Muscle layer of duodenum (tissue), 2 donors: ENCODE measurements around the gene ARHGAP9.
"Not testable (repeated sequence)": the region's sequence is repeated elsewhere in the genome, so short reads cannot be mapped to it uniquely, and the experiment has no call there.

Experiments used
- H3K27ac ChIP-seq: one replicate; pipeline ENCODE4 v1.7.0; 2013; ENCODE audit warnings: mild to moderate bottlenecking, low read length
- H3K27me3 ChIP-seq: one replicate; pipeline ENCODE4 v1.7.0; 2013; ENCODE audit warnings: low read depth, mild to moderate bottlenecking, control low read depth, low read length
- H3K36me3 ChIP-seq, 2 donors: one replicate each; pipeline ENCODE4 v1.7.0; 2013; ENCODE audit warnings: low read length in 2 of 2, control low read depth in 1 of 2, mild to moderate bottlenecking in 1 of 2; ENCODE audit not compliant: insufficient read depth in 2 of 2, control insufficient read depth in 1 of 2
- H3K4me1 ChIP-seq, 2 donors: one replicate each; pipeline ENCODE4 v1.7.0; 2013; ENCODE audit warnings: low read length in 2 of 2, mild to moderate bottlenecking in 2 of 2, control low read depth in 1 of 2, moderate library complexity in 1 of 2; ENCODE audit not compliant: insufficient read depth in 2 of 2, control insufficient read depth in 1 of 2
- H3K4me3 ChIP-seq, 2 donors: one replicate each; pipeline ENCODE4 v1.7.0; 2013; ENCODE audit warnings: low read length in 2 of 2, low read depth in 1 of 2, mild to moderate bottlenecking in 1 of 2
- H3K9me3 ChIP-seq, 2 donors: one replicate each; pipeline ENCODE4 v1.7.0; 2013; ENCODE audit warnings: low read length in 2 of 2, control low read depth in 1 of 2, mild to moderate bottlenecking in 1 of 2; ENCODE audit not compliant: control insufficient read depth in 1 of 2
- donor health status: healthy.

Gene ARHGAP9

DNA sequence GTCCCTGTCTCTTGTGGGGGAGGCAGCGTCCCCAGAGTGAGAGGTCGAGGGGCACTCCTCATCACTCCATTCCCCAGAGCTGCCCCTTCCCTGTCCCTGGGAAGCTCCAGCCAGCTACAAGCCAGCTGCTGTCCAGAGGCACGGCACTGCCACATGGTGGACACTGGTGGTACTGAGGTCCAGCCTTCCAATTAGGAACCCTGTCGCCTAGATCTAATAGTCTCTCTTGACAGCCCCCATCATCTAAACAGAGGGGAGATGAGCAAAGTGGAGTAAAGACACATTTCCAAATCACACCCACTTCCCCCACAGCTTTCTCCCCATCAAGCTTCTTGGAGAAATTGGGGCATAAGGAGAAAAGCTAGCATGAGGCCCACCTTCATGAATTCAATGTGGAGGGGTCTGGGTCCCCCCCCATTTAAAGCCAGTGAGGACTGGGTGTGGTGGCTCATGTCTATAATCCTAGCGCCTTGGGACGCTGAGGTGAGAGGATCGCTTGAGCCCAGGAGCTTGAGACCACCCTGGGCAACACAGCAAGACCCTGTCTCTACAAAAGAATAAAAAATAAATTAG, 26.6 kb downstream of the ARHGAP9 start:
- Histone ChIP-seq H3K27ac (no peak overlapping the region), H3K9me3 (no peaks in the 10 kb centered on the region), H3K27me3 (no peaks in the 10 kb centered on the region), H3K36me3 (no peaks in the 10 kb centered on the region), H3K4me3 (no peak overlapping the region), H3K4me1 (peaks cover 0 to 4% of the 10 kb centered on the region in 2 donors)

DNA sequence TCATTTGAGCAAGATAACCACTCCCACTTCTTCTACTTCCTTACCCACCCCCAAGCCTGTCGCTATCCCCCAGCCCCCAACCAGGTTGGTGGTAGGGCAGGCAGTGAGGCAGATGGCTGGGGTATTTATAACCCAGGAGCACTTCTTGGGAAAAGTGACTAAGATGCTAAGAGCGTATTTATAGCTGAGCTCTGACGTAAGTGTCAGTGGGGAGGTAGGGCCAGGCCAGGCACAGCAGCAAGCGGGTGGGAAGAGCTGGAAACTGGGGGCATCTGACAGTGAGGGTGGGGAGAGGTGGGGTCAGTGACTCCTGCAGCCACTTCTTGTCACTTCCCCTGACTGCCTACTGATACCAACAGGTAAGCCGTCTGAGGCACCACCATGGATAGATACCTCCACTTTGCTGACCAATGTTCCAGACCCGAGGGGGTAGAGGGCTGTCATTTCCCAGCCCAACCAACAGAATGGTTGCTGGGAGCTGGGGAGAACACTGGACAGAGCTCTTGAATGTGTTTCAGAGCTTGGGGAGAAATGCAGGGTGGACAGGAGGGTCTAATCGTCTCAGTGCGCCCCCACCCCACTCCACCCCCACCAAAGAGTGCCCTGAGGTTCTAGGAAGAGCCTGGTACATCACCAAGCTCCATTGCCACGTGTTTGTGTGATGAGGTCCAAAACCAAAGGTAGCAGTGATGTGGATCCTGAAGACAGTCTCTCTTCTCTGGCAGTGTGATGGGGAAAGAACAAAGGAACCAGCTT, 27.3 kb downstream of the ARHGAP9 start:
- H3K27ac ChIP-seq, result no peak overlapping the region
- H3K36me3 ChIP-seq, result no peaks in the 10 kb centered on the region
- H3K27me3 ChIP-seq, result no peaks in the 10 kb centered on the region
- no peak overlapping the region for H3K4me3 ChIP-seq
- peaks cover 0 to 4% of the 10 kb centered on the region in 2 donors for H3K4me1 ChIP-seq
- H3K9me3 ChIP-seq, result no peaks in the 10 kb centered on the region

DNA sequence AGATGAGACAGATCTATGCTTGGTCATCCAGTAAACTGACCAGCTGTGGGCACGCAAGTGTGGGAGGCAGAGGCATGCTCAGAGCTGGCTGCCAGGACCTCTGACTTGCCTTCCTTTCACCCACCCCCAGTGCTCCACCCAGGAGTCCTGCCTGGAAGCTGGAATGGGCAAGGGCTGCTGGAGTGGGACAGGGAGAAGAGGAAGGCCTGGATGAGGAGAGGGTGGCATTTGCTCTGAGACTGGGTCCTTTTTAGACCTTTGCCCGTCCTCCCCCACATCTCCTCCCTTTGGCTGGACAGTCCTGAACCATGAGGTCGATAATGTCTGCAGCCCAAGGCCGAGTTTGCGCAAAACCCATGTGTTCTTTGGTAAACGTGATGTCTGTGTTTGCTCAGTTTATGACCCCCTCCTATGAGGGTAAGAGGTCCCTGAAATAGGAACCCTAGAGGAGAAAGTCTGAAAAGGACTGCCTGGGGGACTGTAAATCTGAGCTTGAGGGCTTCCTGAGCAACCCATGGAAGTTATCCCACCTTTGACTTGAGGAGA, 28.4 kb downstream of the ARHGAP9 start:
- no peak overlapping the region for H3K4me3 ChIP-seq
- peaks cover 0 to 4% of the 10 kb centered on the region in 2 donors for H3K4me1 ChIP-seq
- no peak overlapping the region for H3K27ac ChIP-seq

DNA sequence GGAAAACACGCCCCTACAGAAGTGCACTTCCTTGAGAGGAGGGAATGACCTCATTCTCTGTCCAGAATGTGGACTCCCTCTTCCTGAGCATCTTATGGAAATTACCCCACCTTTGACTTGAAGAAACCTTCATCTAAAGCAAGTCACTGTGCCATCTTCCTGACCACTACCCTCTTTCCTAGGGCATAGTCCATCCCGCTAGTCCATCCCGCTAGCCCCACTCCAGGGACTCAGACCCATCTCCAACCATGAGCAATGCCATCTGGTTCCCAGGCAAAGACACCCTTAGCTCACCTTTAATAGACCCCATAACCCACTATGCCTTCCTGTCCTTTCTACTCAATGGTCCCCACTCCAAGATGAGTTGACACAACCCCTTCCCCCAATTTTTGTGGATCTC, 29.6 kb downstream of the ARHGAP9 start:
- Histone ChIP-seq H3K27ac (no peak overlapping the region), H3K4me3 (no peak overlapping the region), H3K9me3 (no peaks in the 10 kb centered on the region), H3K27me3 (no peaks in the 10 kb centered on the region), H3K4me1 (peaks cover 0 to 4% of the 10 kb centered on the region in 2 donors), H3K36me3 (no peaks in the 10 kb centered on the region)

More for the DNA sequence above, 28.4 kb downstream of the ARHGAP9 start:
- no peaks in the 10 kb centered on the region for H3K36me3 ChIP-seq
- H3K27me3 ChIP-seq, result no peaks in the 10 kb centered on the region
- H3K9me3 ChIP-seq, result no peaks in the 10 kb centered on the region

DNA sequence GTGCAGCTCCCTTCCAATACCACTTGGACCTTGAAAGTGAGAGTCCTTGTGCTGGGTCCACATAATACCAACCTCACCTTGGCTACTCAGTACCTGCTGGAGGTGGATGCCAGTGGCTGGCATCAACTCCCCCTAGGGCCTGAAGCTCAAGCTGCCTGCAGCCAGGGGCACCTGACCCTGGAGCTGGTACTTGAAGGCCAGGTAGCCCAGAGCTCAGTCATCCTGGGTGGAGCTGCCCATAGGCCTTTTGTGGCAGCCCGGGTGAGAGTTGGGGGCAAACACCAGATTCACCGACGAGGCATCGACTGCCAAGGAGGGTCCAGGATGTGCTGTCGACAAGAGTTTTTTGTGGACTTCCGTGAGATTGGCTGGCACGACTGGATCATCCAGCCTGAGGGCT, 30.3 kb downstream of the ARHGAP9 start:
- peaks cover 0 to 4% of the 10 kb centered on the region in 2 donors for H3K4me1 ChIP-seq
- H3K36me3 ChIP-seq, result no peaks in the 10 kb centered on the region
- no peaks in the 10 kb centered on the region for H3K27me3 ChIP-seq
- H3K27ac ChIP-seq, result no peak overlapping the region
- H3K4me3 ChIP-seq, result no peak overlapping the region
- H3K9me3 ChIP-seq, result no peaks in the 10 kb centered on the region

DNA sequence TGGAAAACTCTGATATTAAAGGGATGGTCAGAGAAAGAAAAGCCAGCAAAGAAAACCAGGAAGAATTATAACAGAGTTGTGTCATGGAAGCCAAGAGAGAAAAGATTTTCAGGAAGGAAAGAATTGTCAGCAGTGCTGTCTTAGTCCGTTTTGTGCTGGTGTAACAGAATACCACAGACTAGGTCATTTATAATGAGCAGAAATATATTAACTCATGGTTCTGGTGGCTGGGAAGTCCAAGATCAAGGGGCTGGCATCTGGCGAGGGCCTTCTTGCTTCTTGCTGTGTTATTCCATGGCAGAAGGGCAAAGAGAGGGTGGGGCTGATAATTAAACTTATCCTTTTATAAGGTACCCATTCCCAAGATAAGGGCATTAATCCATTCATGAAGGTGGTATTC, 31.0 kb downstream of the ARHGAP9 start:
- no peak overlapping the region for H3K27ac ChIP-seq
- H3K4me3 ChIP-seq, result no peak overlapping the region
- H3K27me3 ChIP-seq, result no peaks in the 10 kb centered on the region
- peaks cover 0 to 4% of the 10 kb centered on the region in 2 donors for H3K4me1 ChIP-seq
- H3K36me3 ChIP-seq, result no peaks in the 10 kb centered on the region
- H3K9me3 ChIP-seq, result no peaks in the 10 kb centered on the region

DNA sequence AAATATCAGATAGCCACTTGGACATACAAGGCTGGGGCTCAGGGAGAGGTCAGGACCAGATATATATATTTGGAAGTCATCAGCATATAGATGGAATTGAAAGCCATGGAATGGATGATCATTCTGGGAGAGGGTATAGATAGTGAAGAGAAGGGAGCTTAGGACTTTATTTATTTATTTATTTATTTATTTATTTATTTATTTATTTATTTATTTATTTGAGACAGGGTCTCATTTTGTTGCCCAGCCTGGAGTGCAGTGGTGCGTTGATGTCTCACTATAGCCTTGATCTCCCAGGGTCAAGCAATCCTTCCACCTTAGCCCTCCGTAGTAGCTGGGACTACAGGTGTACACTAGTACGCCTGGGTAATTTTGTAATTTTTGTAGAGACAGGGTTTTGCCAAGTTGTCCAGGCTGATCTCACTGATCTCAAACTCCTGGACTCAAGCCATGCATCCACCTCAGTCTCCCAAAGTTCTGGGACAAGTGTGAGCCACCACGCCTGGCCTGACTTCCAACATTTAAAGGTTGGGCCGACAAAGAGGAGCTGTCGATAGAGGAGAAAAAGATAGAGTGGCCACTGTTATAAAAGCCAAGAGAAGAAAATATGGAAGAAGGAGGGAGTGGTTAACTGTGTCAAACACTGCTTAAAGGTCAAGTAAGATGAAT, 33.2 kb downstream of the ARHGAP9 start:
- no peak overlapping the region for H3K27ac ChIP-seq
- H3K27me3 ChIP-seq, result no peaks in the 10 kb centered on the region
- no peak overlapping the region for H3K4me3 ChIP-seq

DNA sequence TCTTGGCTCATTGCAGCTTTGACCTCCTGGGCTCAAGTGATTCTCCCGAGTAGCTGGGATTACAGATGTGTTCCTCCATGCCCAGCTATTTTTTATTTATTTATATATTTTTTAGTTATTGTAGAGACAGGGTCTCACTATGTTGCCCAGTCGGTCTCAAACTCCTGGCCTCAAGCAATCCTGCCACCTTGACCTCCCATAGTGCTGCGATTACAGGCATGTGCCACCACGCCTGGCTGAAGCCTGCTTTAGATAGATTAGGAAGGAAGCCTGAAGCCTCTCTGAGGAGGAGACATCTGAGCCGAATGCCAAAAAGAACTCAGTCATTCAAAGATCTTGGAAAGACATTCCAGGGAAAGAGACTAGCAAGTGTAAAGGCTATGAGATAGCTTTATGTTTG, 34.9 kb downstream of the ARHGAP9 start:
- no peak overlapping the region for H3K4me3 ChIP-seq
- no peaks in the 10 kb centered on the region for H3K4me1 ChIP-seq
- no peak overlapping the region for H3K27ac ChIP-seq
- no peaks in the 10 kb centered on the region for H3K36me3 ChIP-seq
- no peaks in the 10 kb centered on the region for H3K9me3 ChIP-seq
- no peaks in the 10 kb centered on the region for H3K27me3 ChIP-seq

More for the DNA sequence above, 33.2 kb downstream of the ARHGAP9 start:
- H3K9me3 ChIP-seq, result no peaks in the 10 kb centered on the region
- no peaks in the 10 kb centered on the region for H3K36me3 ChIP-seq
- H3K4me1 ChIP-seq, result no peaks in the 10 kb centered on the region

DNA sequence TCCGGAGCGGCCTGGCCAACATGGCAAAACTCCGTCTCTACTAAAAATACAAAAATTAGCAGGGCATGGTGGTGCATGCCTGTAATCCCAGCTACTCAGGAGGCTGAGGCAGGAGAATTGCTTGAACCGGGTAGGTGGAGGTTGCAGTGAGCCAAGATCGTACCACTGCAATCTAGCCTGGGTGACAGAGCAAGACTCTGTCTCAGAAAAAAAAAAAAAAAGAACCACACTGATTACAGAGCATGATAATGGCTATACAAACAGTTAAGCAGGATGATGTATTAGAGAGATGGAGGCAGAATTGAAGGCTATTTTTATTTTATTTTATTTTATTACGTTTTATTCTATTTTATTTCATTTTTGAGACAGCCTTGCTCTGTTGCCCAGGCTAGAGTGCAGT, 35.3 kb downstream of the ARHGAP9 start:
- not testable (repeated sequence) for H3K27ac ChIP-seq, H3K27me3 ChIP-seq, H3K36me3 ChIP-seq, H3K4me1 ChIP-seq, H3K4me3 ChIP-seq, H3K9me3 ChIP-seq

DNA sequence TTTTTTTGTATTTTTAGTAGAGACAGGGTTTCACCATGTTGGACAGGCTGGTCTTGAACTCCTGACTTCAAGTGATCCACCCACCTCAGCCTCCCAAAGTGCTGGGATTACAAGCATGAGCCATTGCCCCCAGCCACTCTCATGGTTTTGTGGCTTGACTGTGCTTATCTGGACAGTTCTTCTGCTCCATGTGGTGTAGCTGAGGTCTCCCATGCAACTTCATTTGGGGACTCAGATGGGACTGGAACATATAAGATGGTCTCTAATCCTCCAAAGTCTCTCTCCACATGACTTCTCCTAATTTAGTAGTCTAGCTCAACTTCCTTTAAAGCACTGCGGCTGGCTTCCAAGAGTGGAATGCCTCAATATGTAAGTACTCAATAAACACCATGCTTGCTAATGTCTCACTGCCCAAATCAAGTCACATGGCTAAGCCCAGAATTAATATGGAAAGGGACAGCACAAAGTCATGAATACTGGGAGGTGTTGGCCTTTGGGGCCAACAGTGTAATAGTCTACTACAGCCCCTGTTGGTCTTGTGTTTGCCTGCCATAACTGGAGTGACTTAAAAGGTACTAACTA, 37.7 kb downstream of the ARHGAP9 start:
- H3K9me3 ChIP-seq, result no peaks in the 10 kb centered on the region
- H3K4me3 ChIP-seq, result no peak overlapping the region
- H3K4me1 ChIP-seq, result no peaks in the 10 kb centered on the region
- H3K27me3 ChIP-seq, result no peaks in the 10 kb centered on the region
- H3K27ac ChIP-seq, result no peak overlapping the region
- H3K36me3 ChIP-seq, result no peaks in the 10 kb centered on the region

DNA sequence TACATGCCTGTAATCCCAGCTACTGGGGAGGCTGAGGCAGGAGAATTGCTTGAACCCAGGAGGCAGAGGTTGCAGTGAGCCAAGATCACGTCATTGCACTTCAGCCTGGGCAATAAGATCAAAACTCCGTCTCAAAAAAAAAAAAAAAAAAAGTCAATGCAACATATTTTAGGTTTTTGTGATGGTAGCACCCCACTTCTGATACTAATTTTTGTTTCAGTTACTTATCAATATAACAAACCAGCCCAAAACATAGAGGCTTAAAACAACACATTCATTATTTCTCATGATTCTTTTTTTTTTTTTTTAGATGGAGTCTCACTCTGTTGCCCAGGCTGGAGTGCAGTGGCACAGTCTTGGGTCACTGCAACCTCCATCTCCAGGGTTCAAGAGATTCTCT, 38.3 kb downstream of the ARHGAP9 start:
- H3K9me3 ChIP-seq, H3K27ac ChIP-seq, H3K27me3 ChIP-seq, H3K36me3 ChIP-seq, H3K4me3 ChIP-seq, H3K4me1 ChIP-seq: not testable (repeated sequence)
